Astrocyte of the cerebellum (primary cell): ENCODE measurements around the gene FASTK.
"Not testable (repeated sequence)": the region's sequence is repeated elsewhere in the genome, so short reads cannot be mapped to it uniquely, and the experiment has no call there.

Experiments used
- DNase-seq: peaks from one replicate; pipeline ENCODE4 v3.0.0-alpha.2; 2011; ENCODE audit warnings: low read depth
- H3K4me3 ChIP-seq: 2 replicates; pipeline ENCODE4 v1.5.1; 2011; ENCODE audit warnings: mild to moderate bottlenecking, low read depth, low read length, moderate library complexity
- in situ Hi-C: cut with HindIII; loops from 2 replicates; pipeline ENCODE4 v1.10.0; 2017; ENCODE audit warnings: low sequenced_read_pairs
- TF ChIP-seq, protein P1 (sequence below): IDR thresholded peaks from 2 replicates; pipeline ENCODE4 v1.5.1; 2012; ENCODE audit warnings: low read length, low read depth, moderate library complexity, mild to moderate bottlenecking; ENCODE audit errors: missing control alignments

FASTK gene

DNA sequence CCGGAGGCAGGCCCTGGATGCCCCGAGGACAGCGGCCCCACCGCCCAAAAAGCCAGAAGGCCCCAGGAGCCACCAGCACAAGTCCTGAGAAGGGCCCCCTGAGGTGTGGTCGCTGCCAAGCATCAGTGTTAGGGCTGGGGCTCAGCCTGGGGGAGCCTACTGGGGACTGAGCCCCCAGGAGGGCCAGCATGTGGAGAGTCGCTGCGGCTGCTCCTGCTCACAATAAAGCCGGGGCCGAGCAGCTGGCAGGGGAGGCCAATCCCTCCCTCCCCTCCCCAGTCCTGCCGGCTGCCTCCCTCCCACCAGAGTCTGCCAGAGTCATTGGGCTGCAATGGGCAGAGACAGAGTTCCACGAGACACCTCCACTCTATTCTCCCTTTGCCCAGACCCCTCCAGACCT is 35.3 kb downstream of the FASTK start:
- no peak overlapping the region for H3K4me3 ChIP-seq
- DNase-seq = no peak
- in situ Hi-C loops = no loop called here
- TF ChIP-seq, protein P1, sequence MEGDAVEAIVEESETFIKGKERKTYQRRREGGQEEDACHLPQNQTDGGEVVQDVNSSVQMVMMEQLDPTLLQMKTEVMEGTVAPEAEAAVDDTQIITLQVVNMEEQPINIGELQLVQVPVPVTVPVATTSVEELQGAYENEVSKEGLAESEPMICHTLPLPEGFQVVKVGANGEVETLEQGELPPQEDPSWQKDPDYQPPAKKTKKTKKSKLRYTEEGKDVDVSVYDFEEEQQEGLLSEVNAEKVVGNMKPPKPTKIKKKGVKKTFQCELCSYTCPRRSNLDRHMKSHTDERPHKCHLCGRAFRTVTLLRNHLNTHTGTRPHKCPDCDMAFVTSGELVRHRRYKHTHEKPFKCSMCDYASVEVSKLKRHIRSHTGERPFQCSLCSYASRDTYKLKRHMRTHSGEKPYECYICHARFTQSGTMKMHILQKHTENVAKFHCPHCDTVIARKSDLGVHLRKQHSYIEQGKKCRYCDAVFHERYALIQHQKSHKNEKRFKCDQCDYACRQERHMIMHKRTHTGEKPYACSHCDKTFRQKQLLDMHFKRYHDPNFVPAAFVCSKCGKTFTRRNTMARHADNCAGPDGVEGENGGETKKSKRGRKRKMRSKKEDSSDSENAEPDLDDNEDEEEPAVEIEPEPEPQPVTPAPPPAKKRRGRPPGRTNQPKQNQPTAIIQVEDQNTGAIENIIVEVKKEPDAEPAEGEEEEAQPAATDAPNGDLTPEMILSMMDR = no peak

DNA sequence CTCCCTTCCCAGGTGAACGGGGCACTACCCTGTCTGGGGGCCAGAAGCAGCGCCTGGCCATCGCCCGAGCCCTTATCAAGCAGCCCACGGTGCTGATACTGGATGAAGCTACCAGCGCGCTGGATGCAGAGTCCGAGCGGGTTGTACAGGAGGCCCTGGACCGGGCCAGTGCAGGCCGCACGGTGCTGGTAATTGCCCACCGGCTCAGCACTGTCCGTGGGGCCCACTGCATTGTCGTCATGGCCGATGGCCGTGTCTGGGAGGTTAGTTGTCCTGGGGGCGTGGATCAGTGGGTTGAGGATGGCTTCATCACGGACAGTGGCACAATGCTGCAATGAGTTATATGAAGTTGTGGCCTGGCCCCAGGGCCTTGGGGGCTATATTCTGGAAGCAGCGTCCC is 36.6 kb downstream of the FASTK start:
- TF ChIP-seq, protein P1 = no peak
- in situ Hi-C loops = no loop called here
- DNase-seq = no peak
- H3K4me3 ChIP-seq = no peak overlapping the region

GRCh38 chr7:151043449-151043848 is 37.2 kb downstream of the FASTK start:
- H3K4me3 ChIP-seq, DNase-seq: not testable (repeated sequence)

GRCh38 chr7:151040616-151041375 is 39.8 kb downstream of the FASTK start:
- H3K4me3 ChIP-seq = no peak overlapping the region
- DNase-seq = no peak
- in situ Hi-C loops = no loop called here
- TF ChIP-seq, protein P1 = no peak

More at GRCh38 chr7:151043449-151043848, 37.2 kb downstream of the FASTK start:
- in situ Hi-C loops = not testable (repeated sequence)

- TF ChIP-seq, protein P1 = no peak
- DNase-seq = no peak
- no peak overlapping the region for H3K4me3 ChIP-seq
- in situ Hi-C loops = no loop called here
Observed at GRCh38 chr7:151039850-151040548, 40.6 kb downstream of the FASTK start.

DNA sequence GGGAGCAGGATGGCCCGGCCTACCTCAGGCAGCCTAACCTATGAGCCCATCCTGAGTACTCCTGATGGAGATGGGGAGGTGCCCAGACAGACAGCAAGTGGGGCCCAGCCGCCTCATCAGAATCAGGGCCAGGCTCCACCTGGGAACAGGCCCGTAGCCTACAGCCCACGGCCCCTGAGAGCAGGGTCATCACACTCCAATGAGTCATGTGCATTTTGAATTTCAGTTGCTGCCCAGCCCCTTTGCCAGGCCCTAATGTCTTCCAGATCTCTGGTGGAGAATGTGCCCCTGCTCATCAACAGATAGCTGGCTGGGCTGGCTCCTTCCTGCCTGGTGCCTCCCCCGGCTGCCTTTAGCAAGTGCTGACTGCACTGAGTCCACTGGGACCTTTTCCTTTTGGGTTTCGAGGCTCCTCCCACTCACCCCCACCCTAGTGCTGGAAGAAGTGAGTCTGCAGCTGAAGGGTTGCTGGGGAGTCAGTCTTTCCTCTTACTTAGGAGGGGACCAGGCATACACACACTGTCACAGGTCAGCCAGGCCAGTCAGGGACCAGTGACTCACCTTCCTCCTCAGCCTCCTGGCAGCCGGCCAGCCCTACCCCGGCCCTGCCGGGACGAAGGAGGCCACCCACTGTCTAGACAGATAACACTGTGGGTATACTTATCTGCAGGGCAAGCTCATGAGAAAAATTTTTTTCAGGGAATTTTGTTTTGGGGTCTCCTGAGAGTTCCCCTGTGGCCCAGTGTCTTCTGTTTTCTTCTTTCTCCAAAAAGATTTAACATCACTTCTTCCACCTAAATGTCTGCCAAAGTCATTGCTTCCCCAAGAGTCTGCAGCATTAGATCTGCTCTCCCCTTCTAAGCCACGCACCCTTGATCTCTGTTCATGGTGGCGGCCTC is 41.4 kb downstream of the FASTK start:
- peak; percentile 23 for DNase-seq
- H3K4me3 ChIP-seq = no peak overlapping the region
- in situ Hi-C loops = no loop called here
- TF ChIP-seq, protein P1 = no peak

DNA sequence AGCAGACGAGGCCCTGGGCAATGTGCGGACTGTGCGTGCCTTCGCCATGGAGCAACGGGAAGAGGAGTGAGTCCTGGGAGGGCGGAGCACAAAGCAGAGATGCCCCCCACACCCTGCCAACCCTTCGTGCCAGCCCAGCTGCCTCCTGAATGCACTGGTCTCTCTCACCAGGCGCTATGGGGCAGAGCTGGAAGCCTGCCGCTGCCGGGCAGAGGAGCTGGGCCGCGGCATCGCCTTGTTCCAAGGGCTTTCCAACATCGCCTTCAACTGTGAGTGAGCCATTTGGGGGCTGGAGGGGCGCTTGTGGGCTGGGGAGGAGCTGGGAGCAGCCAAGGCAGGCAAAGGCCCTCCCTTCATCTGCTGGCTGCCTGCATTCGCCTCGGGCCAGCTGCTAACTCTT is 44.7 kb downstream of the FASTK start:
- no peak overlapping the region for H3K4me3 ChIP-seq
- in situ Hi-C loops = no loop called here
- DNase-seq = no peak
- TF ChIP-seq, protein P1 = no peak
